AML-193 (cell line): ENCODE measurements around the gene MAP9.
"Not testable (repeated sequence)": the region's sequence is repeated elsewhere in the genome, so short reads cannot be mapped to it uniquely, and the experiment has no call there.

Experiments
- DNase-seq, 2 experiments: peaks; one replicate each; lab custom pipeline; 2025; lab: John Stamatoyannopoulos, UW

MAP9 gene

DNA sequence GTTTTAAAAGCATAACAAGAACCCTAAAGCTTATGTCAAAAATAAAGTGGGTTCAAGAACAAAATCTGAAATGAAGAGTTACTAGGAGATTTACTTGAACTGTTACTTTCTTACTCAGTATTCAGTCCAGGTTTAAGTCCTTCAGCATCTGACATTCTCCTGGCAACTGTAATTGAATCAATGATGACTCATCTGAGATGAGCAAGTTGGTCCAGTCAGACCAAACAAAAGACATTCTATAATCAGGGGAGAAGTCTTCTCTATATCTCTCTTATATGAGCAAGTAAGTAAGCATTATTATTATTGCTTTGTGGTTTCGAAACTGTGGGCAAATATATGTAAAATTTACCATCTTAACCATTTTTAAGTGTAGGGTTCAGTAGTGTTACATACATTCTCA is 34.6 kb downstream of the MAP9 start:
- DNase-seq: no peak

- no peak for DNase-seq
Measured at GRCh38 chr4:155339999-155340398, 36.8 kb downstream of the MAP9 start.

DNA sequence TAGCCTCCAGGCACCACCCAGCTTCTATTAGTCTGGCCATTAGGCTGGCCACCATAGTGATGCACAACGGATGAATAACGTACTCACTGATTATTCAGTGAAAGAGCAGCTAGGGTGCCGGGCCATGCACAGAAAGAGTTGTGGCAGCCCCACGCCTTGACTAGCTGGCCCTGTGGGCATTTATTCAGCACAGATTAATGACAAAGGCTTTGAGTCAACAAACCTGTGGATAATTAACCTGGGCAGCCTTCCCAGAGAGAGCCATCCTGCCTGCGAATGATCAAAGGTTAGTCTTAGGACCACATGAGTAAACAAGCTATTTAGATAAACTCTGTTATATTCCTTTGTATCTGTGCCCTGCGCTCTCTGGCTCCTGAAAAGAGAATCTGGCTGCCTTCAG is 37.2 kb downstream of the MAP9 start:
- DNase-seq: no peak

DNA sequence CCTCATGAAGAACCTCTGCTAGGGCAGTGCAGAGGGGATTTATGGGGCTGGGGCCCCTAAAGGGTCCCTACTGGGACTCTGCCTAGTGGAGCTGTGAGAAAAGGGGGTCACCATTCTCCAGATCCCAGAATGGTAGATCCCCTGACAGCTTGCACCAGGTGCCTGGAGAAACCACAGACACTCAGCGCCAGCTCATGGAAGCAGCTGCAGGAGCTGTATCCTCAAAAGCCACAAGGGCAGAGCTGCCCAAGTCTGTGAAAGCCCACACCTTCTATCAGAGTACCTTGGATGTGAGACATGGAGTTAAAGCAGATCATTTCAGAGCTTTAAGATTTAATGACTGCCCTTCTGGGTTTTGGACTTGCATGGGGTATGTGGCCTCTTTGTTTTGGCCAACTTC is 38.6 kb downstream of the MAP9 start:
- no peak for DNase-seq

- DNase-seq: no peak
Measured at GRCh38 chr4:155336242-155336641, 40.5 kb downstream of the MAP9 start.

GRCh38 chr4:155331478-155331877 is 45.3 kb downstream of the MAP9 start:
- no peak for DNase-seq

- no peak for DNase-seq
Measured at GRCh38 chr4:155322782-155323181, 54.0 kb downstream of the MAP9 start.

GRCh38 chr4:155321006-155321405 is 55.8 kb downstream of the MAP9 start:
- no peak for DNase-seq

- no peak for DNase-seq
Measured at GRCh38 chr4:155319516-155319915, 57.2 kb downstream of the MAP9 start.

DNA sequence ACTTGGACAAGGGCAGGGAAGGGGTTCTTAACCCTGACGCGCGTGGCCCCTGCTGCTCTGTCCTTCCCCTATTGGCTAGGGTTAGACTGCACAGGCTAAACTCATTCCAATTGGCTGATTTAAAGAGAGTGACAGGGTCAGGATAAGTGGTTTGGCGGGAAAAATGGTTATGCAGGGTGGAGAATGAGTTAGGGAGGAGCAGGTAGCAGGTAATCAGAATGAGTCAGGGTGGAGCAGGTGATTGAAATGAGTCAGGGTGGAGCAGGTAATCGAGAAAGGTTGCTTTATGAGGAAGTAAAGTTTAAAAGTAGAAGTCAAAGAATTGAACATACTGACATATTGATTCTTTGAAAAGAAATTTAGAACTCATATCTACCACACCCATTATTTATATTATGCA is 64.7 kb downstream of the MAP9 start:
- DNase-seq: not testable (repeated sequence)

DNA sequence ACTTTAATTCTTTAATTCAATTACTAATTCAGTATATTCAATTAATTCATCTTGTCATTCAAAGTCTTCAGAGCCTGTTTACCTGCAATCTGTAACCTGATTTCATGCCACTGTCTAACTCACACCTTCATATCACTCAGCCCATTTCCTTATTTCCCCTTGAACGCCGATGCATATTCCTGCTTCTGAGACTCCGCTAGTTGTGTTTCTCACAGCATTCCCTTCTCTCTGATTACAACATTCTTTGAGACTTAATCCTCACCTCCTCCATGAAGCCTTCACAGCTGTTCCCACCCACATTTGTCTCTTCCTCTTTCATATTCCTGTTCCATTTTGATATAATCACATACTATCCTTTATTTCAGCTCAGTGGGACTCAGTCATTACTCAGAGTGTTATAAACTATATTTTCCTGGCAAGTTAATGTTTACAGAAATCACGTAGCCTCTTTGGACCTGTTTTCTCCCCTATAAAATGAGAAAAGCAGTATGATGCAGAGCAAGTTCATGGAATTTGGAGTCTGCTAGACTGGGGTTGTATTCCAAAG is 69.0 kb downstream of the MAP9 start:
- no peak for DNase-seq

DNA sequence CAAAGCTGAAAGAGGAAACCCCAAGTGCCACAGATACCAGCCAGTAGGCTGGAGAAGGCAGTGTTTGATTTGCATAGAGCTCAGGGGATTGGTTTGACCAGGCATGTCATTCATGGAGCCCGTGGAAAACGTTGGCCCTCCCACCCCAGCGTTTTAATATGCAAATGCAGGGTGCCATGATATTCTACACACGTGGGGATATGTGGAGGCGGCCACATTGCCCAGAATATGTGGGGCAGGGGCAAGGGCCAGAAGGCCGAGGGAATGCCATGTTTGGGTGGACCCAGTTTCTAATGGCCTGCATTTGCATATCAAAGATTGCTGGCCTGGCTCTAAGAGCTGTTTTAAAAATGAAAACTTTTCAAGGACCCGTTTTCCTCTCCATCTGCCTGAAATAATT is 71.1 kb downstream of the MAP9 start:
- DNase-seq: no peak

- DNase-seq: no peak
Measured at GRCh38 chr4:155304375-155304774, 72.4 kb downstream of the MAP9 start.

DNA sequence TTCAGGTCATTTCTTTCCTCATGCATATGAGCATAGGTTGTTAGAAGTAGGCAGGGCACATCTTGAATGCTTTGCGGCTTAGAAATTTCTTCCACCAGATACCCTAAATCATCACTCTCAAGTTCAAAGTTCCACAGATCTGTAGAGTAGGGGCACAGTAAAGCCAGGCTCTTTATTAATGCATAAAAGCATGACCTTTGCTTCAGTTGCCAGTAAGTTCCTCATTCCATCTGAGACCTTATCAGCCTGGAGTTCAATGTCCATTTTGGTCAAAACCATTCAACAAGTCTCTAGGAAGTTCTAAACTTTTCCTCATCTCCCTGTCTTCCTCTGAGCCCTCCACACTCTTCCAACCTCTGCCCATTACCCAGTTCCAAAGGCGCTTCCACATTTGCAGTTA is 77.7 kb downstream of the MAP9 start:
- no peak for DNase-seq
